SU-DHL-6 (cell line): ENCODE data around the gene STAT1.
"Not testable (repeated sequence)": the region's sequence is repeated elsewhere in the genome, so short reads cannot be mapped to it uniquely, and the experiment has no call there.

Experiments used
- H2AFZ ChIP-seq: fragments of 200-600 bp; sonication (generic); 2 replicates; pipeline ENCODE4 v1.6.1; 2014; ENCODE audit warnings: low read depth, mild to moderate bottlenecking, moderate library complexity, mixed read lengths, antibody characterized with exemption, low read length; ENCODE audit not compliant: severe bottlenecking
- H3F3A ChIP-seq: fragments of 200-600 bp; shearing (Covaris generic); 2 replicates; pipeline ENCODE4 v1.6.0; 2016; ENCODE audit warnings: antibody characterized with exemption, mild to moderate bottlenecking; ENCODE audit not compliant: insufficient read depth
- H3K27ac ChIP-seq: fragments of 200-600 bp; sonication (generic); 2 replicates; pipeline ENCODE4 v1.5.1; 2016; ENCODE audit warnings: low read depth, mild to moderate bottlenecking, low read length, moderate library complexity, mixed read lengths
- H3K27me3 ChIP-seq: fragments of 200-600 bp; sonication (generic), shearing (Covaris generic); 2 replicates; pipeline ENCODE4 v1.6.0; 2014; ENCODE audit warnings: mild to moderate bottlenecking, low read length
- H3K36me3 ChIP-seq: fragments of 200-600 bp; sonication (generic); 2 replicates; pipeline ENCODE4 v1.6.1; 2014; ENCODE audit warnings: mild to moderate bottlenecking, low read length, mixed read lengths
- H3K4me2 ChIP-seq: fragments of 300-600, 200-600 bp; shearing (Covaris generic), sonication (generic); 2 replicates; pipeline ENCODE4 v1.6.0; 2014; ENCODE audit warnings: low read length, low read depth, mild to moderate bottlenecking; ENCODE audit not compliant: poor library complexity, severe bottlenecking
- H3K4me3 ChIP-seq: fragments of 200-600 bp; sonication (generic); 2 replicates; pipeline ENCODE4 v1.5.1; 2014; ENCODE audit warnings: antibody characterized with exemption, low read length, mild to moderate bottlenecking, mixed read lengths; ENCODE audit not compliant: insufficient read depth, poor library complexity, severe bottlenecking
- H3K79me2 ChIP-seq: fragments of 200-600 bp; sonication (generic); 2 replicates; pipeline ENCODE4 v1.6.1; 2014; ENCODE audit warnings: mild to moderate bottlenecking, low read length, moderate library complexity; ENCODE audit not compliant: insufficient read depth
- H3K9ac ChIP-seq: fragments of 200-600 bp; sonication (generic); 2 replicates; pipeline ENCODE4 v1.7.0; 2014; ENCODE audit warnings: mild to moderate bottlenecking, low read length
- H3K9me2 ChIP-seq: fragments of 200-600 bp; sonication (generic); replicated peaks from 2 replicates; pipeline ENCODE4 v1.6.1; 2014; ENCODE audit warnings: low read length; ENCODE audit not compliant: insufficient read depth
- H3K9me3 ChIP-seq: fragments of 200-600 bp; sonication (generic); 2 replicates; pipeline ENCODE4 v1.6.1; 2014; ENCODE audit warnings: low read length, mixed read lengths; ENCODE audit not compliant: insufficient read depth
- H4K20me1 ChIP-seq: fragments of 200-600 bp; sonication (generic); 2 replicates; pipeline ENCODE4 v1.6.1; 2014; ENCODE audit warnings: low read depth, mild to moderate bottlenecking, antibody characterized with exemption, low read length, moderate library complexity, mixed read lengths
- CTCF ChIP-seq: fragments of 200-600 bp; sonication (generic); IDR thresholded peaks from one replicate; pipeline ENCODE4 v1.5.1; 2017; ENCODE audit warnings: antibody characterized with exemption, mild to moderate bottlenecking, low read length, moderate library complexity; ENCODE audit not compliant: insufficient read depth, poor library complexity, severe bottlenecking
- EZH2phosphoT487 ChIP-seq: fragments of 200-600 bp; sonication (generic), shearing (Covaris generic); conservative IDR thresholded peaks from 2 replicates; pipeline ENCODE4 v1.6.1; 2018; ENCODE audit warnings: mild to moderate bottlenecking, antibody characterized with exemption, low read length, moderate library complexity, mixed read lengths

The STAT1 gene

GRCh38 chr2:190996947-190997346 lies 17.0 kb downstream of the STAT1 start:
- Histone ChIP-seq H3K27ac (no peak overlapping the region), H2AFZ (no peak overlapping the region), H3K9ac (no peak overlapping the region), H3K4me3 (no peak overlapping the region), H3K27me3 (no peaks in the 10 kb centered on the region), H3K4me2 (no peak overlapping the region), H3K9me3 (no peaks in the 10 kb centered on the region), H3F3A (no peaks in the 10 kb centered on the region), H3K9me2 (no peaks in the 10 kb centered on the region), H3K79me2 (no peaks in the 10 kb centered on the region), H3K36me3 (peaks cover 11% of the 10 kb centered on the region; the same call in 1 of the 2 replicates), H4K20me1 (no peaks in the 10 kb centered on the region)
- no peak for TF ChIP-seq CTCF
- no peak for TF ChIP-seq EZH2phosphoT487

- TF ChIP-seq EZH2phosphoT487 = no peak
- peak; percentile 68 for TF ChIP-seq CTCF
- no peak overlapping the region for H3K27ac ChIP-seq
- no peaks in the 10 kb centered on the region for H3K9me2 ChIP-seq
- H3K4me2 ChIP-seq = no peak overlapping the region
- H3K79me2 ChIP-seq = no peaks in the 10 kb centered on the region
- H3F3A ChIP-seq = no peaks in the 10 kb centered on the region
- peaks cover 12% of the 10 kb centered on the region; the same call in 1 of the 2 replicates for H3K36me3 ChIP-seq
- no peaks in the 10 kb centered on the region for H3K27me3 ChIP-seq
- no peak overlapping the region for H3K4me3 ChIP-seq
- no peaks in the 10 kb centered on the region for H3K9me3 ChIP-seq
- no peak overlapping the region for H3K9ac ChIP-seq
- no peak overlapping the region for H2AFZ ChIP-seq
- H4K20me1 ChIP-seq = no peaks in the 10 kb centered on the region
Observed at GRCh38 chr2:190996338-190996946, 17.5 kb downstream of the STAT1 start.

- H3K9me3 ChIP-seq, H3K27me3 ChIP-seq, H3F3A ChIP-seq, H2AFZ ChIP-seq, H3K79me2 ChIP-seq, H3K4me3 ChIP-seq, H3K9me2 ChIP-seq, H4K20me1 ChIP-seq, H3K9ac ChIP-seq, H3K4me2 ChIP-seq, H3K27ac ChIP-seq: not testable (repeated sequence)
- H3K36me3 ChIP-seq = peaks cover 20% of the 10 kb centered on the region; the same call in 1 of the 2 replicates
Observed at GRCh38 chr2:190995315-190995714, 18.7 kb downstream of the STAT1 start.

GRCh38 chr2:190994148-190994547 lies 19.8 kb downstream of the STAT1 start:
- H2AFZ ChIP-seq = no peak overlapping the region
- no peak overlapping the region for H3K9ac ChIP-seq
- no peaks in the 10 kb centered on the region for H3K9me2 ChIP-seq
- no peaks in the 10 kb centered on the region for H3K27me3 ChIP-seq
- no peaks in the 10 kb centered on the region for H3F3A ChIP-seq
- no peaks in the 10 kb centered on the region for H3K9me3 ChIP-seq
- peaks cover 24% of the 10 kb centered on the region; the same call in 1 of the 2 replicates for H3K36me3 ChIP-seq
- H3K4me2 ChIP-seq = no peak overlapping the region
- H3K79me2 ChIP-seq = no peaks in the 10 kb centered on the region
- H3K4me3 ChIP-seq = no peak overlapping the region
- TF ChIP-seq CTCF (no peak), EZH2phosphoT487 (no peak)
- no peaks in the 10 kb centered on the region for H4K20me1 ChIP-seq
- no peak overlapping the region for H3K27ac ChIP-seq
